Mucosa of descending colon (tissue), 3 donors: Measurements from ENCODE around the gene USP32. TPM values are rescaled to one million over a fixed set of nuclear protein-coding genes. Genes with fewer than 3 reads are reported as not detected.

Experiments
- ATAC-seq: fragments of 200-7000 bp; cut with Tn5 transposase; one replicate; pipeline ENCODE4 v1.9.1; 2020; ENCODE audit warnings: mild to moderate bottlenecking, moderate library complexity
- DNase-seq, 3 donors: peaks; one replicate each; pipeline ENCODE4 v3.0.0-alpha.2; 2020
- H3K36me3 ChIP-seq: fragments of 200-600 bp; one replicate; pipeline ENCODE4 v1.8.0; 2021; ENCODE audit warnings: low read depth, mild to moderate bottlenecking
- H3K4me1 ChIP-seq: fragments of 200-600 bp; one replicate; pipeline ENCODE4 v1.8.0; 2021; ENCODE audit warnings: low read depth, mild to moderate bottlenecking
- H3K4me3 ChIP-seq: fragments of 200-600 bp; one replicate; pipeline ENCODE4 v1.8.0; 2021; ENCODE audit warnings: mild to moderate bottlenecking
- H3K9me3 ChIP-seq: fragments of 200-600 bp; one replicate; pipeline ENCODE4 v1.8.0; 2021; ENCODE audit warnings: mild to moderate bottlenecking
- intact Hi-C, 2 donors: fragments of 100-400 bp; cut with DNase I in 1 of 2; cut with micrococcal nuclease in 1 of 2; formaldehyde crosslinking; loops; one replicate each; pipeline versions ENCODE4 v1.11.0 to v1.11.1; 2022; cut with DNase I, micrococcal nuclease
- total RNA-seq, 3 donors: library from RNA; stranded (reverse); fragmentation: NEBNext Ultra II Directional in 2 of 3; extraction: Animal tissue kit (Norgen Biotek cat#: 25700) in 2 of 3; gene quantifications; one replicate each; pipeline versions ENCODE4 v1.2.1 to v1.2.4, GENCODE V29; 2021 to 2023
- TF ChIP-seq, protein P1 (sequence below): fragments of 200-600 bp; IDR thresholded peaks from one replicate; pipeline ENCODE4 v1.8.0; 2022; ENCODE audit warnings: antibody characterized with exemption, mild to moderate bottlenecking
- donor health status: DM: no; HTN: no; CAD: no; lungs with moderate emphysema.
- donor health status: DM: no; HTN: no; CAD: no.
- donor health status: DM: no; HTN: yes; CAD: no.

Gene USP32
- total RNA-seq, 3 donors from 2014 or later: 37.2 to 52.3 (median 38.5) TPM

DNA sequence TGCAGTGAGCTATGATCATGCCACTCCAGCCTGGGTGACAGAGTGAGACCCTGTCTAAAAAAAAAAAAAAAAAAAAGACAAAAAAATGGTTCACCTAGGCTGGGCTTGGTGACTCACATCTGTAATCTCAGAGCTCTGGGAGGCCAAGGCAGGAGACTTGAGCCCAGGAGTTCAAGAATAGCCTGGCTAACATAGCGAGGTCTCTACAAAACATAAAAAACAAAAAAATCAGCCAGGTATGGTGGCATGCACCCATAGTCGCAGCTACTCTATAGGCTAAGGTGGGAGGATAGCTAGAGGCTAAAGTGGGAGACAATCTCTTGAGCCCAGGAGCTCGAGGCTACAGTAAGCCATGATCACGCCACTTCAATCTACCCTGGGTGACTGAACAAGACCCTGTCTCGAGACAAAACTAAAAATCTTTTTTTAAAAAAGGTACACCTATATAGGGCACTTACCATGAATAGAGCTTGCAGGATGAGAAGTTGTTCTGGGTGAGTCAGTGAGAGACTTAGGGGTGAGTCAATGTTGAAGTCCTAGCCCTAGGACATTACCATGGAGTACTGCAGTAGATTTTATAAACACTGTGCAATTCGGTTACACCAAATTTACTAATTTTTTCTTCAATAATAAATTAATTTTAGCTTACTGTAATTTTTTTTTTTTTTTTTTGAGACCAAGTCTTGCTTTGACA is 19.0 kb downstream of the USP32 start:
- Histone ChIP-seq H3K9me3 (no peaks in the 10 kb centered on the region), H3K36me3 (no peaks in the 10 kb centered on the region), H3K4me3 (no peak overlapping the region), H3K4me1 (no peaks in the 10 kb centered on the region)
- TF ChIP-seq, protein P1, sequence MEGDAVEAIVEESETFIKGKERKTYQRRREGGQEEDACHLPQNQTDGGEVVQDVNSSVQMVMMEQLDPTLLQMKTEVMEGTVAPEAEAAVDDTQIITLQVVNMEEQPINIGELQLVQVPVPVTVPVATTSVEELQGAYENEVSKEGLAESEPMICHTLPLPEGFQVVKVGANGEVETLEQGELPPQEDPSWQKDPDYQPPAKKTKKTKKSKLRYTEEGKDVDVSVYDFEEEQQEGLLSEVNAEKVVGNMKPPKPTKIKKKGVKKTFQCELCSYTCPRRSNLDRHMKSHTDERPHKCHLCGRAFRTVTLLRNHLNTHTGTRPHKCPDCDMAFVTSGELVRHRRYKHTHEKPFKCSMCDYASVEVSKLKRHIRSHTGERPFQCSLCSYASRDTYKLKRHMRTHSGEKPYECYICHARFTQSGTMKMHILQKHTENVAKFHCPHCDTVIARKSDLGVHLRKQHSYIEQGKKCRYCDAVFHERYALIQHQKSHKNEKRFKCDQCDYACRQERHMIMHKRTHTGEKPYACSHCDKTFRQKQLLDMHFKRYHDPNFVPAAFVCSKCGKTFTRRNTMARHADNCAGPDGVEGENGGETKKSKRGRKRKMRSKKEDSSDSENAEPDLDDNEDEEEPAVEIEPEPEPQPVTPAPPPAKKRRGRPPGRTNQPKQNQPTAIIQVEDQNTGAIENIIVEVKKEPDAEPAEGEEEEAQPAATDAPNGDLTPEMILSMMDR: no peak
- intact Hi-C loops: no loop called here
- DNase-seq (no peak), ATAC-seq (peak; percentile 40)

DNA sequence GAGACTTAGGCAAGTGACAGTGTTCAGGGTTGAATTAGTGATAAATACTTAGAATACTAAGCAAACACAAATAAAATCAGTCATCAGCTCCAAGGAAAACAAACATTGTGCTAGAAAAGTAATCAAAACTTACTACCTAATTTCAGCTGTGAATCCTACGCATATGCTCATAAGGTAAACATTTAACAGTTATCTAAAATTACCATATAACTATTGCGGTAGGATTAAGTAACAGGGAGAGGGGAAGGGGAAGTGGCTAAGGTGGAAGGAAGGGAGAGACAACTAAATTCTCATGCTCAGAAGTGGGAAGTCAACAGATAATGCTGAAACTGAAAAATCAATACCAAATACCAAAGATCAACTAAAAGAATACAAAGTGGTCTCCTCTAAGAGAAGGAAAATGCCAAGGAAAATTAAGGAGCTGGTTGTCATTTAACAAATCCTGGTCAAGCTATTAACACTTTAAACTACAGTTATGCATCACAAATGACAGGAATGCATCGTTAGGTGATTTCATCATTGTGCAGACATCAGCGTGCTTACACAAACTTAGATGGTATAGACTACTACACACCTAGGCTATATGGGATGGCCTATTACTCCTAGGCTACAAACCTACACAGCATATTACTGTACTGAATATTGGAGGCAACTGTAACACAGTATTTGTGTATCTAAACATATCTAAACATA is 20.0 kb downstream of the USP32 start:
- Histone ChIP-seq H3K4me3 (no peak overlapping the region), H3K36me3 (no peaks in the 10 kb centered on the region), H3K4me1 (no peaks in the 10 kb centered on the region), H3K9me3 (no peaks in the 10 kb centered on the region)
- TF ChIP-seq, protein P1: no peak
- ATAC-seq (no peak), DNase-seq (no peak)
- intact Hi-C loops: no loop called here

GRCh38 chr17:60371416-60371815 is 20.5 kb downstream of the USP32 start:
- H3K4me3 ChIP-seq: no peak overlapping the region
- H3K9me3 ChIP-seq: no peaks in the 10 kb centered on the region
- no peaks in the 10 kb centered on the region for H3K4me1 ChIP-seq
- intact Hi-C loops: no loop called here
- H3K36me3 ChIP-seq: no peaks in the 10 kb centered on the region
- TF ChIP-seq, protein P1: no peak
- ATAC-seq: no peak
- DNase-seq: no peak

- no peak overlapping the region for H3K4me3 ChIP-seq
- ATAC-seq (no peak), DNase-seq (no peak)
- intact Hi-C loops: no loop called here
- no peaks in the 10 kb centered on the region for H3K4me1 ChIP-seq
- H3K9me3 ChIP-seq: no peaks in the 10 kb centered on the region
- no peaks in the 10 kb centered on the region for H3K36me3 ChIP-seq
- TF ChIP-seq, protein P1: no peak
Measured at GRCh38 chr17:60369727-60370126, 22.2 kb downstream of the USP32 start.

GRCh38 chr17:60363700-60364405 is 28.1 kb downstream of the USP32 start:
- Histone ChIP-seq H3K36me3 (no peaks in the 10 kb centered on the region), H3K9me3 (no peaks in the 10 kb centered on the region), H3K4me1 (no peaks in the 10 kb centered on the region), H3K4me3 (no peak overlapping the region)
- TF ChIP-seq, protein P1: no peak
- ATAC-seq: no peak
- DNase-seq: no peak
- intact Hi-C loops: no loop called here
